H1 (cell line): ENCODE measurements around the gene TSR1. TPM values are rescaled to one million over a fixed set of nuclear protein-coding genes. Genes with fewer than 3 reads are reported as not detected.

ENCODE experiments used
- CTCF ChIA-PET: fragments of 300-600 bp; sonication (Branson Sonifier 250); formaldehyde crosslinking; loops from one replicate; lab custom pipeline; 2021; ENCODE audit not compliant: partially characterized antibody; lab: Charles Lee
- POLR2A ChIA-PET: fragments of 300-600 bp; sonication (Branson Sonifier 250); formaldehyde crosslinking; loops from one replicate; lab custom pipeline; 2021; ENCODE audit warnings: inconsistent platforms; ENCODE audit not compliant: partially characterized antibody; lab: Charles Lee
- DNase-seq, 2 experiments: peaks; one replicate each; pipeline versions ENCODE4 v3.0.0 to v3.0.0-alpha.2; 2010 to 2022; ENCODE audit warnings: low spot score in 2 of 2, low read depth in 1 of 2, mixed read lengths in 1 of 2
- FAIRE-seq: peaks from 2 replicates; lab custom pipeline; 2011; peaks lifted over from hg19 to GRCh38; lab: Jason Lieb, UNC
- H2AFZ ChIP-seq: 2 replicates; pipeline ENCODE4 v1.8.1; 2012; ENCODE audit warnings: low read length, inconsistent platforms
- H2AK5ac ChIP-seq: 2 replicates; pipeline ENCODE4 v1.6.1; 2013; ENCODE audit warnings: low read depth, low read length
- H2BK120ac ChIP-seq: replicated peaks from 2 replicates; pipeline ENCODE3; 2013; ENCODE audit warnings: low read depth, low read length, inconsistent platforms
- H2BK12ac ChIP-seq: 2 replicates; pipeline ENCODE4 v1.6.1; 2013; ENCODE audit warnings: low read depth, low read length
- H2BK15ac ChIP-seq: 2 replicates; pipeline ENCODE4 v1.6.1; 2013; ENCODE audit warnings: low read length
- H2BK20ac ChIP-seq: 2 replicates; pipeline ENCODE4 v1.6.1; 2013; ENCODE audit warnings: low read length
- H2BK5ac ChIP-seq: 2 replicates; pipeline ENCODE4 v1.6.1; 2013; ENCODE audit warnings: low read depth, low read length
- H3K14ac ChIP-seq: 2 replicates; pipeline ENCODE4 v1.6.1; 2013; ENCODE audit warnings: inconsistent platforms; ENCODE audit not compliant: insufficient read length
- H3K18ac ChIP-seq: 2 replicates; pipeline ENCODE4 v1.6.1; 2013; ENCODE audit warnings: low read length; ENCODE audit errors: extremely low read depth
- H3K23ac ChIP-seq: 2 replicates; pipeline ENCODE4 v1.6.1; 2013; ENCODE audit warnings: inconsistent platforms; ENCODE audit not compliant: insufficient read length
- H3K23me2 ChIP-seq: 2 replicates; pipeline ENCODE4 v1.6.1; 2013; ENCODE audit warnings: low read depth, low read length
- H3K27ac ChIP-seq: 2 replicates; pipeline ENCODE4 v1.6.1; 2011; ENCODE audit warnings: low read depth, low read length, inconsistent platforms
- H3K27me3 ChIP-seq, 4 experiments: replicated peaks in 1 of 4; 1 replicate in 1 of 4; 2 replicates in 3 of 4; pipeline versions ENCODE4 v1.6.1 to v1.8.1; 2011 to 2013; ENCODE audit warnings: low read length in 3 of 4, mild to moderate bottlenecking in 3 of 4, inconsistent platforms in 2 of 4, mixed read lengths in 2 of 4, moderate library complexity in 1 of 4; ENCODE audit not compliant: control insufficient read depth in 3 of 4, insufficient read depth in 3 of 4; ENCODE audit errors: extremely low read depth in 1 of 4
- H3K36me3 ChIP-seq, 4 experiments: 2 replicates each; pipeline versions ENCODE4 v1.6.1 to v1.8.1; 2011 to 2013; ENCODE audit warnings: mild to moderate bottlenecking in 4 of 4, low read length in 3 of 4, moderate library complexity in 2 of 4, control low read depth in 1 of 4, inconsistent platforms in 1 of 4; ENCODE audit not compliant: insufficient read depth in 4 of 4, control insufficient read depth in 2 of 4
- H3K4ac ChIP-seq: replicated peaks from 2 replicates; pipeline ENCODE3; 2013; ENCODE audit warnings: low read length, low read depth, mixed read lengths, inconsistent platforms; ENCODE audit not compliant: insufficient read length
- H3K4me1 ChIP-seq, 4 experiments: replicated peaks in 1 of 4; 1 replicate in 1 of 4; 2 replicates in 3 of 4; pipeline versions ENCODE4 v1.6.1 to v1.8.1; 2011 to 2013; ENCODE audit warnings: low read length in 3 of 4, inconsistent platforms in 2 of 4, mixed read lengths in 1 of 4; ENCODE audit not compliant: insufficient read depth in 4 of 4, control insufficient read depth in 3 of 4
- H3K4me2 ChIP-seq, 2 experiments: 2 replicates each; pipeline versions ENCODE4 v1.6.1 to v1.8.1; 2011 to 2013; ENCODE audit warnings: low read depth in 2 of 2, low read length in 2 of 2, control low read depth in 1 of 2, inconsistent platforms in 1 of 2, mild to moderate bottlenecking in 1 of 2; ENCODE audit not compliant: insufficient read depth in 1 of 2
- H3K4me3 ChIP-seq, 4 experiments: fragments of 200-600, 300-600 bp in 1 of 4; sonication (generic), shearing (Covaris generic), sonication (Bioruptor Twin) in 1 of 4; 2 replicates each; pipeline versions ENCODE4 v1.5.1 to v1.8.1; 2011 to 2016; ENCODE audit warnings: low read length in 4 of 4, low read depth in 3 of 4, control low read depth in 2 of 4, inconsistent platforms in 2 of 4, mild to moderate bottlenecking in 2 of 4, mixed read lengths in 1 of 4, moderate library complexity in 1 of 4; ENCODE audit not compliant: insufficient read depth in 2 of 4; ENCODE audit errors: extremely low read depth in 1 of 4
- H3K56ac ChIP-seq: replicated peaks from 2 replicates; pipeline ENCODE3; 2013; ENCODE audit warnings: low read depth, mild to moderate bottlenecking, mixed read lengths, low read length, inconsistent platforms; ENCODE audit not compliant: insufficient read length
- H3K79me1 ChIP-seq: 2 replicates; pipeline ENCODE4 v1.6.1; 2013; ENCODE audit warnings: low read depth, low read length, control low read depth
- H3K79me2 ChIP-seq, 2 experiments: 2 replicates each; pipeline versions ENCODE4 v1.6.1 to v1.8.1; 2012 to 2013; ENCODE audit warnings: low read length in 2 of 2, mild to moderate bottlenecking in 2 of 2, inconsistent platforms in 1 of 2; ENCODE audit not compliant: insufficient read depth in 2 of 2, control insufficient read depth in 1 of 2
- H3K9ac ChIP-seq, 4 experiments: replicated peaks in 1 of 4; 1 replicate in 1 of 4; 2 replicates in 3 of 4; pipeline versions ENCODE4 v1.6.1 to v1.8.1; 2011 to 2013; ENCODE audit warnings: low read depth in 3 of 4, low read length in 3 of 4, control low read depth in 2 of 4, mild to moderate bottlenecking in 2 of 4, moderate library complexity in 2 of 4, inconsistent platforms in 1 of 4; ENCODE audit errors: extremely low read depth in 1 of 4
- H3K9me3 ChIP-seq, 2 experiments: 2 replicates each; pipeline versions ENCODE4 v1.6.1 to v1.8.1; 2012 to 2013; ENCODE audit warnings: mild to moderate bottlenecking in 2 of 2, moderate library complexity in 2 of 2, control low read depth in 1 of 2, inconsistent platforms in 1 of 2, low read depth in 1 of 2, low read length in 1 of 2, mixed read lengths in 1 of 2; ENCODE audit not compliant: insufficient read depth in 2 of 2
- H4K20me1 ChIP-seq, 2 experiments: replicated peaks in 1 of 2; 2 replicates each; pipeline versions ENCODE3 to v1.8.1; 2011 to 2013; ENCODE audit warnings: inconsistent platforms in 2 of 2, low read length in 2 of 2, mild to moderate bottlenecking in 1 of 2; ENCODE audit not compliant: insufficient read depth in 2 of 2, control insufficient read depth in 1 of 2
- H4K5ac ChIP-seq: 2 replicates; pipeline ENCODE4 v1.6.1; 2013; ENCODE audit warnings: low read length, low read depth, mixed read lengths, inconsistent platforms; ENCODE audit not compliant: insufficient read length
- H4K8ac ChIP-seq: 2 replicates; pipeline ENCODE4 v1.8.0; 2013; ENCODE audit warnings: mild to moderate bottlenecking, moderate library complexity, low read length, inconsistent platforms; ENCODE audit not compliant: insufficient read depth; ENCODE audit errors: extremely low read depth
- H4K91ac ChIP-seq: replicated peaks from 2 replicates; pipeline ENCODE3; 2013; ENCODE audit warnings: low read length, mixed read lengths, inconsistent platforms; ENCODE audit not compliant: insufficient read length
- POLR2AphosphoS5 ChIP-seq: IDR thresholded peaks from 2 replicates; pipeline ENCODE4 v1.6.1; 2011; ENCODE audit warnings: low read depth, low read length
- RAD21 ChIP-seq, 2 experiments: IDR thresholded peaks in 1 of 2; conservative IDR thresholded peaks in 1 of 2; 2 replicates each; pipeline ENCODE4 v1.6.1; 2011; ENCODE audit warnings: low read depth in 2 of 2, low read length in 2 of 2, improper control_type of control experiment in 1 of 2, inconsistent platforms in 1 of 2, mild to moderate bottlenecking in 1 of 2, moderate library complexity in 1 of 2
- RFX5 ChIP-seq: IDR thresholded peaks from 2 replicates; pipeline ENCODE4 v1.6.1; 2011; ENCODE audit warnings: low read depth, low read length, improper control_type of control experiment, borderline replicate concordance
- SUZ12 ChIP-seq: fragments of 200-600 bp; sonication (generic); IDR thresholded peaks from 2 replicates; pipeline ENCODE4 v1.6.1; 2012; ENCODE audit warnings: mild to moderate bottlenecking, inconsistent platforms, low read length, moderate library complexity, mixed read lengths
- TCF12 ChIP-seq: IDR thresholded peaks from 2 replicates; pipeline ENCODE4 v1.6.1; 2011; ENCODE audit warnings: low read depth, mild to moderate bottlenecking, low read length
- WGBS, 2 experiments: shearing (Covaris generic) in 1 of 2; methylation state at CpG; one replicate each; pipeline versions ENCODE4 v1.1.6 to v1.1.7; 2013 to 2015; ENCODE audit warnings: low lambda C conversion rate in 2 of 2, mixed read lengths in 2 of 2, inconsistent platforms in 1 of 2, low coverage in 1 of 2, missing lambda C conversion rate in 1 of 2; ENCODE audit not compliant: insufficient replicate concordance in 2 of 2, insufficient coverage in 1 of 2, insufficient read length in 1 of 2; ENCODE audit errors: extremely low coverage in 1 of 2, missing lambda C conversion rate in 1 of 2; 5-methylcytosine and 5-hydroxymethylcytosine counted together
- polyA plus RNA-seq, 7 experiments: library from polyadenylated mRNA; depleted of rRNA in 3 of 7; stranded (reverse) in 5 of 7; unstranded in 2 of 7; fragments of >200 nt in 5 of 7; fragments of 200-250 nt in 2 of 7; gene quantifications; 1 replicate in 5 of 7; 2 replicates in 1 of 7; 4 replicates in 1 of 7; pipeline versions ENCODE4 v1.2.1 to v1.2.3, GENCODE V29; 2011 to 2013; ENCODE audit warnings: missing spikeins in 2 of 7, mixed read lengths in 2 of 7
- total RNA-seq: library from RNA; stranded (reverse); fragmentation: NEBNext Ultra II Directional; extraction: Animal tissue kit (Norgen Biotek cat#: 25700); gene quantifications from 2 replicates; pipeline ENCODE4 v1.2.1, GENCODE V29; 2021

TSR1 gene
- total and polyA plus RNA-seq, 2 of the 8 experiments (the other 6 are each of a cell fraction or from before 2014, with no cell fraction given): 14.5 to 69.7 TPM

DNA sequence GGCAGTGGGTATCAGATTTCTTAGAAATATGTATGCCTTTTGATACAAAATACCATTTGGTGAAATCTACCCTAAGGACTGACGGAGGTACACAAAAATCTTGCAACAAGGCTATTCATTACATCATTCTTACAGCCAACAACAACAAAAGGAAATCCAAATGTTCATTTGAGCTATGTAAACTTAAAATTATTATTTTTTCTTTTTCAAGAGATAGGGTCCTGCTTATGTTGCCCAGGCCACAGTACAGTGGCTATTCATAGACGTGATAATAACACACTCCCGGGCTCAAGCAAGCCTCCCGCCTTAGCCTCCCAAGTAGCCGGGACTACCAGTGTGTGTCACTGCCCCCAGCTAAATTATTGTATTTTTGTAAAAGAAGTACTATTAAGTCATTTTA, 23.5 kb downstream of the TSR1 start:
- Histone ChIP-seq H3K4ac (no peak overlapping the region), H2AK5ac (no peak overlapping the region), H2AFZ (no peak overlapping the region), H3K56ac (no peak overlapping the region), H3K9me3 (no peaks in the 10 kb centered on the region), H3K36me3 (no peaks in the 10 kb centered on the region), H3K14ac (no peak overlapping the region), H3K4me2 (no peak overlapping the region), H4K20me1 (no peaks in the 10 kb centered on the region), H4K8ac (no peak overlapping the region), H2BK20ac (no peak overlapping the region), H3K79me1 (no peaks in the 10 kb centered on the region), H2BK15ac (no peak overlapping the region), H2BK5ac (no peak overlapping the region), H3K4me3 (no peak overlapping the region), H4K5ac (no peak overlapping the region), H3K27ac (no peak overlapping the region), H3K79me2 (no peaks in the 10 kb centered on the region), H3K27me3 (no peaks in the 10 kb centered on the region), H2BK12ac (no peak overlapping the region), H3K23me2 (no peaks in the 10 kb centered on the region), H4K91ac (no peak overlapping the region), H3K18ac (no peak overlapping the region), H3K4me1 (no peaks in the 10 kb centered on the region), H3K23ac (no peak overlapping the region), H3K9ac (no peak overlapping the region), H2BK120ac (no peak overlapping the region)
- ChIA-PET CTCF (interaction anchor here (0.6 to 1.1 kb wide), 2 partner anchors 35 to 40 kb away, joined by 3 read pairs; no protein-coding TSS in a partner anchor), POLR2A (interaction anchor here (1.0 to 2.0 kb wide), 2 partner anchors 22 to 23 kb away, joined by 3 to 4 read pairs; partner anchors contain the start of gene TSR1)
- WGBS, 2 experiments: 94% methylated on average over 5 of the region's 5 CpGs; no CpG with 5 or more reads in 1 of the 2 experiments
- TF ChIP-seq SUZ12: no peak
- no peak for TF ChIP-seq RFX5
- TF ChIP-seq RAD21 (IDR thresholded peaks at IDR 0.05 in 1 of 2, conservative IDR thresholded peaks at IDR 0.05 in 1 of 2; ENCODE audit: low read depth in 2 of 2, low read length in 2 of 2): no peak
- TF ChIP-seq TCF12: no peak
- no peak for TF ChIP-seq POLR2AphosphoS5
- FAIRE-seq (no peak), DNase-seq (no peak)
